Brain pericyte (primary cell): Measurements from ENCODE around the gene CDK8.
A peak's percentile ranks its signal among the peaks of the same experiment; 100 is the strongest.
"Not testable (repeated sequence)": the region's sequence is repeated elsewhere in the genome, so short reads cannot be mapped to it uniquely, and the experiment has no call there.

ENCODE experiments used
- DNase-seq: peaks from one replicate; pipeline ENCODE4 v3.0.0-alpha.2; 2012; ENCODE audit warnings: low read depth, low spot score

CDK8 gene

DNA sequence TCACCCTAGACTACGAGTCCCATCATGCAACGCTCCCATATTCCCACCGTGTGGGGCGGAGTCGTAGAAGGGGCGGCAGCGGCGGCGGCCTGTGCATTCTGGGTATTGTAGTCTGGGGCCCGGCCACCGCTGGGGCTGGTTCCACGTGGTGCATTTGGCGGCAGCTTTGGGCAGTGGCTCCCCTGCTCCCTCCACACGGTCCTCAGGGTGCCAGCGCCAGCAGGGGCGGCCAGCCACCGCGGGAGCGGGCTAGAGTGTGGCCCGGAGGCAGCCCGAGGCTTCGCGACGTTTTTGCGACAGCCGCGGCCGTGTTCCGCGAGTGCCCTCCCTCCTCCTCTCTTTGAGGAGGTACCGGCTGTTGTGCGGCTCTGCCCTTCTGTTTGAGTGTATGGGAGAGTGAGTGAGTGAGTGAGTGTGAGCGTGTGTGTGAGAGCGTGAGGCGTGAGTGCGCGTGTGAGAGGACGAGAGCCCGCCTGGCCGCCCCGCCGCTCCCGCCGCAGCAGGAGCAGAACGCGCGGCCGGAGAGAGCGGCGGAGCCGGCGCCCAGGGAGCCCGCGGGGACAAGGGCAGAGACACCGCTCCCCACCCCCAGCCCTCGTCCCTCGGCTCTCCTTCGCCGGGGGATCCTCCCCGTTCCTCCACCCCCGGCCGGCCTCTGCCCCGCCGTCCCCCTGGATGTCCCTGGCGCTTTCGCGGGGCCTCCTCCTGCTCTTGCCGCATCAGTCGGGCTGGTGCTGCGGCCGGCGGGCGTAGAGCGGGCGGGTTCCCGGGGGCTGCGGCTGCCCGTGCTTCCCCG lies at the start of gene CDK8:
TSS of gene CDK8 (plus strand) at position 343 of the 796 bp plus-strand sequence. CDS start 513 bp downstream, outside the sequence.
- DNase-seq, result peak; percentile 79

DNA sequence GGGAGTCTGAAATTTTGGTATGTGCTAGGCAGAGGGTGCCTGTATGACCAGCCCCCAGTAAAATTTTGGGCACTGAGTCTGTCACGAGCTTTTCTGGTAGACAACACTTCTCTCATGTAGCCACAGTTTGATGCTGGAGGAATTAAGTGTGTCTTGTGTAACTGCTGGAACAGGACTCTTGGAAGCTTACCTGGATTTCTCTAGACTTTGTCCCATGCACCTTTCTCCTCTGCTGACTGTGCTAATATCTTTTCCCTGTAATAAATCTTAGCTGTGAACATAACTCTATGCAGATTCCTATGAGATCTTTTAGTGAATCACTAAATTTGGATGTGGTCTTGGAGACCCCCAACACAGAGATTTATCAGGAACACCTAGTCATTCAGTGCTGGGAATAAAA lies 45.6 kb upstream of the CDK8 start:
- no peak for DNase-seq

DNA sequence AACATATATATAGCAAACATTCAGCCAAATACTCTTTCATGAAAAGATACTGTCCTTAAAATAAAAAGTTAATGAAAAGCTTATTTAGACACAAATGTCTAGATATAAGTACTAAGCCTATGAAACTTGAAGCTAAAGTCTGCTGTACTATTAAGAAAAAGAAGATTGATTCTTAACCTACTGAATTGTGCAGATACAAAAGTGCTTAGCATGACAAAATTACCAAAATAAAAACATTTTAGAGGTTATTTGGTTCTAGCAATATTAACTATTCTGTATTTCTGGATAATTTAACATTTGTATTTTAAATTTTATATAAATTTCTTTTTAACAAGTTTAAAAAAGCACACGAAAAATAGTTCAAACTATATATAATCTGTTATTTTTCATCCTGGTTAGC lies 40.6 kb upstream of the CDK8 start:
- DNase-seq, result no peak

DNA sequence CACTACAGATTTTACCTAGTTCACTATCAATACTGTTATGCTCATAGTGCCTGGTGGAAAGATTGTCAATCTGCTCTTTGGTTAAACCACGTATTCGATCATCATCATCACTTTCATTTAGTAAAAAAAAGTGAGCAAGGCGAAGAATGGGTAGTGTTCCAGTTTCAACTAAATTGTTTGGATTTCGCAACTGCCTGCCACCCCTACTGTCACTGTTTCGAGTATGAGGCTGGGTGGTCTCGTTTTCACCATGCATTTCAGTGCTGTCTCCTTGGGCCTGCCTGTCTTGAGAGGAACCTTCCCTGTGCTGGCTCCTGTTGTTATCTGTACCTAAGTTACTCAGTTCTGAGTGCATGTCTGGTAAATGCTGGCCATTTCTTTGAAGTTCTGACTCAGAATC lies 39.9 kb upstream of the CDK8 start:
- DNase-seq, result no peak

DNA sequence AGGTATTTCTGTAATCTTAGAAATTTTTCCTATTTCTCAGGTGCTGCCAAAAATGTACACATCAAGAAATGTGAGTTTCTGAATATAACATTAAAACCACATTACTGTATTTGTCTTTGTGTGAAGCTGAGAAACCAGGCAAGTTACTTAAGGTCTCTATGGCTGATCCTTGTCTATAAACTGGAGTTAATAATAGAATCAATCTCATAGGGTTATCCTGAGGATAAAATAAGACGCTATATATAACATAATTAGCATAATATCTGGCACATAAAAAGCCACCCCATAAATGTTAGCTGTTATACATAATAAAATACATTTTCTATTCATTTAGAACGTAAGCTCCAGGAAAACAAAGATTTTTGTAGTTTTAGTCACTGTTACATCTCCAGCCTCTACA lies 37.9 kb upstream of the CDK8 start:
- DNase-seq, result no peak

DNA sequence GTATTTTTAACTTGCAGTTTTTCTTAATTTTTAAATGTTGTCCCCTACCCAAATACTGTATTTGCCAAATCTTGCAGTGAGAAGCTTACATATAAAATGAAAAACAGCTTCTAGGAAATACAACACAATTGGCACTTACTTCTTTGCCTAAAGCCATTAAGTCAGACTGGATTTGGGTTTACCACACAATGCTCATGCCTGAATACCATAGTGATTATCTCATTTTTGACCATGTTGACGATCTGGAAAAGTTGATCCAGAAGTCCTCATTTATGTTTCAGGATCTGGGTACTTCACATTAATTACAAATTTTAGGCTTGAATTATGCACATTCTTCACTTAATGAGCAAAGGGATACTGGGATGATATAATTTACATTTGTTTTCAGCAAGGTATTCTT lies 34.2 kb upstream of the CDK8 start:
- no peak for DNase-seq

DNA sequence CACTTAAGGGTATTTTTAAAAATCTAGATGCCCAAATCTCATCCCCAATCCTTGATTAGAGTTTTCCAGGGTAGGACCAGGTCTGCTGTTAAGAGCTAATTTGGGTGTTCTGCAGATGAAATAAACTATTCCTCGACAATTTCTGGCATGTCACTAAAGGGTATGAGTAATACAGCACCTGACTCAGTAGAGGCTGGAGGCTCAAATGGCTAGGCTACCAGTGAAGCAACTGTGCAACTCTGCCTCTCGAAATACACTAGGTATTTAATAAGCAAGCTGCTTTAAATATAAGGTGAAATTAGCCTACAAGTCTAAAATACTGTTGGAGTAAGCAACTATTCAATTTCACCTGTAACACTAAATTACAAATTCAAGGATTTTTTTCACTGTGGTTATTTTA lies 33.4 kb upstream of the CDK8 start:
- no peak for DNase-seq

DNA sequence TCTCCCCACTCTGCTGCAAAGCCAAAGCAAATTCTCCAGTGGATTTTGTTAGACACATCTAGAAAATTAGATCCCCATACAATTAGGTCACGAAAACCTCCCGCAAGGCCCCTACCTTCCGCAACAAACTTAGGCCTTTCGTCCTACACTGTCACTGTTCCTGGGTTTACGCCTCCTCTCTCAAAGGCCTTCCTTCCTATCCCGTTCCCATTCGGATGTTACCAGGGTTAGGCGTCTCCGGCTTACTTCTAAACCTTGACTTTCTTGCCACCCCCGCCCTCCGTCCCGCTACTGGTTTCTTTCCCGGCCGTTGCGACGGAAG lies 32.6 kb upstream of the CDK8 start:
- DNase-seq, result no peak

DNA sequence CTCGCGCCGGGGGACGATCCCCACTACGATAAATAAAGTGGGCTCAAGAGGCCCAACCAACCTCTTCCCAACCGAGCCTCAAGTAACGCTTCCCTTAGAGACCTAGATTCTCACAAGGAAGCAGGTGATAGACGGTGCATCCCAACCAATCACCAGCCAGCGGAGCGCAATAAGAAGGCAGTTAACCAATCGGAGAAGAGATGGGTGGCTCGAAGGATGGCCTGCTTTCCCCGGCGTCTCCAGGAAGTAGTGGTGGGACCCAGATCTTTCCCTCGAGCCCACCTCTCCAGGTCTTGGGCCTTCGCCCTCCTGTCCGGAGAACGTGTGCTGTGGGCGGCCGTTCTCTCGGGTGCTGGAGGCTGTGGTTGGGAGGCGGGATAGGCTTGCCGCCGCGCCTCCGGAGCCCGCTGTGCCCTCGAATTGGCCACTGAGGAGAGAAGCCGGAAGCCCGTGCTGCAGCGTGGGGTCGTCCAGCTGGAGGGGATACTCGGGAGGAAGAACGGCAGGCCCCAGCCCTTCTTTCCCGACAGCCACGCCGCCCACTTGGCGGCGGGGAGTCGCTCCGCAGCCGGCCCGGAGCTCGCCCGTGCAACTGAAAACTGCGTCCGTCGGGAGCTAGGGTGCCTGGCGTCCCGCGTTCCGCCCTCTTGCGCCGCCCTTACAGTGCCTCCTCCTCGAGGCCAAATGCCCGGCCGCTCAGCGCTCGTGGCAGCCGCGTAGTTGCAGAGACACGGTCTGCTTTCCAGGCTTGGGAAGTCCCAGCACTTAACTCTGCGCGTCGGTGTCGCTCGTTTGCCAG lies 32.0 kb upstream of the CDK8 start, which contains the start of gene RNF6:
TSS of gene RNF6 (minus strand) at position 594 of the 799 bp plus-strand sequence. CDS start 2,665 bp downstream, outside the sequence.
- DNase-seq, result peak; percentile 94

DNA sequence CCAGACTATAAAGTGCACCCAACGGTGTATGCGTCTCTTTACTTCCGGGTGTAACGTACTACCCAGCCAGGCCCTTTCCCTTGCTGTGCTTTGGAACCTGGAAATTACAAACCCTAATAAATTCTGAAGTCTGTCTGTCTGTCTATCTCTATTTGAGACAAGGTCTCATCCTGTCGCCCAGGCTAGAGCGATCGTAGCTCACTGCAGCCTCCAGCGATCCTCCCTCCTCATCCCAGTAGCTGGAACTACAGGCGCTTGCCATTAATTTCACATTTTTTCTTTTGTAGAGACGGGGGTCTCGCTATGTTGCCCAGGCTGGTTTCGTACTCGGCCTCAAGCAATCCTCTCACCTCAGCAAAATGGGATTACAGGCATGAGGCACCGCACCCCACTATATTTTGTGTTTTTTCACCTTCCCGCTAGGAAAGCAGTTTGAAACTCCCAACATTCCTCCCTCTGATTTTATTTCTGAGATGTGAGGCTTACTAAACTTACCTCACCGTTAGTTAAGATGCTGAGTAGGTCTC lies 31.3 kb upstream of the CDK8 start:
- DNase-seq, result no peak

DNA sequence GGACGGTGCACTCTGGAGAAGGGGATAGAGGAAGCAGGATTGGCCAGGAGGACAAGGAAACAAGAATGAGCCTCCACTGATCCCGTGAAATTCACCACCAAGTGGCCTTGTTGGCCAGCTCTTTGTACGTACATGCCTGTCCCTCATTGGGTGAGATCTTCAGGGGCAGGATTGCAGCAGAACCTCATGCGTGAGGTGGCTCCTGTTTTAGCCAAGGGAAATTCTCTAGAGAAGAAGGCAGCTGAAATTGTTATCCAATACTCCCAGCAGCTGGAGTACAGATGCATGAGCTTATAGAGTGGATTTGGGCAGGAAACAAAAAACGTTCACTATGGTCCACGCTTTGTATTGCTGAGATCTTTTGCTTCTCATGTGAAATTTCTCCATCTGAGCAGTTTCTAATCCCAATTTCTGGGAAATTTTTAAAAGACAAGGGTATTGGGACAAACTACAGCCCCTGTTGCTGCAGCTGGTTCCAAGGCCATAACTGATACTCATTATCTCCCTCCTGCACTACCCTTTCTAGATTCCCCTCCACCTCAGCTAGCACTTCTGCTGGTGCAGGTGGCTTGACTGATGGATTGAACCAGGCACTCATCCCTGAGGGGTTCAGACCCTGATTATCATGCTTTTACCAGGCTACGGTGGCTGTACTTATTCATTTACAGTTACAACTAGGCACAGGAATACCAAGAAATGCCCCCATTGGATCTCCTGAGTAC lies 27.9 kb upstream of the CDK8 start:
- DNase-seq, result no peak

DNA sequence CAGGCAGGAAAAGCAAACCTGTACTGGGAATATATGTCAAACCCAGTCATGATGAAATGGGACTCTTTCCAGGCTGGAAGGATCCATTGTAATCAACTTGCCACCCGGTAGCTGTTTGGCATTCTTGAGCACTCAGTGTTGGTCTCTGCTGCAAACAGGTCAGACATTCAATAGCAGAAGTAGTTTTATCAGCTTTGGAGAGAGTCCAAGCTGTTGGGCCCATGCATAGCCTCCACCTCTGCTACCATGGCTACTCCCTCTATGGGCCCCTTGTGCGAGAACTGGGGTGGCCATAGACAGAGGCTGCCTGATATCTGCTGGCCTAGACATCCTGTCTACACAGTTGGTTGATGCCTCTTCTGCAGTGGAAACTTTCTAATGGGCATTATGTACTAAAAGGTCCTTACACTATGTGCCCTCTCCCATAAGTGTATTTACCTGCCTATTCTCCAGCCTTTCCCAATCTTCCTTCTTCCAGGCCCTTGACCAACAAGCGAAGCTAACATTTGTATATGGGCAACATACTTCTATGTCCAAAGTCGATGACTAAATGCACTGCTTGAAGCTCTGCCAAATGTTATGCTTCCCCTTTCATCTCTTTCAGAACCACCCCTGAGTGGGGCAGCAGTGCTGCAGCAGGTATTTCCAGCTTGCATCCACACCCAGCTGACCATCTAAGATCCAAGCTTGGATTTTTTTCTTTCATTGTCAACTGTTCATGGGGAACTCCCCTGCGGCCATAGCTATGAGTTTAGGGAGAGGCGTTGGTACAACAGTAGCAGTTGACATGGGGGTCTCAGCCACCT lies 26.6 kb upstream of the CDK8 start:
- no peak for DNase-seq

DNA sequence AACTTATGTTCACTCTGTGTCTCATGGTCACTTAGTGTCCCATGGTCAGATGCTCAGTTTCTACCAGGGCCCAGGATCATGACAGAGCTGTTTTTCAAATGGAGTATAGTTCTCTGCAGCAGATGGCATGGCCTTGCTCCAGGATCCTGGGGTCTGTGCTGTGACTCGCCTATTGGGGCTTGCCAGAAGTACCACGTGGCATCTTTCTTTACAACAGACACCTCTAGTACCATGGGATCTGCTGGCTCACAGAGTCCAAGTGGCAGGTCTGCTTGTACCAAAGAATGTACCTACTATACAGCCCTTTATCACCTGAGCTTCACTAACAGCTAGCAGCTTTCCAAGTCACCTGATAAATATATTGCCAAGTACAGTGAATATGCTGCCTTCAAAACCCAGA lies 25.8 kb upstream of the CDK8 start:
- DNase-seq, result no peak

DNA sequence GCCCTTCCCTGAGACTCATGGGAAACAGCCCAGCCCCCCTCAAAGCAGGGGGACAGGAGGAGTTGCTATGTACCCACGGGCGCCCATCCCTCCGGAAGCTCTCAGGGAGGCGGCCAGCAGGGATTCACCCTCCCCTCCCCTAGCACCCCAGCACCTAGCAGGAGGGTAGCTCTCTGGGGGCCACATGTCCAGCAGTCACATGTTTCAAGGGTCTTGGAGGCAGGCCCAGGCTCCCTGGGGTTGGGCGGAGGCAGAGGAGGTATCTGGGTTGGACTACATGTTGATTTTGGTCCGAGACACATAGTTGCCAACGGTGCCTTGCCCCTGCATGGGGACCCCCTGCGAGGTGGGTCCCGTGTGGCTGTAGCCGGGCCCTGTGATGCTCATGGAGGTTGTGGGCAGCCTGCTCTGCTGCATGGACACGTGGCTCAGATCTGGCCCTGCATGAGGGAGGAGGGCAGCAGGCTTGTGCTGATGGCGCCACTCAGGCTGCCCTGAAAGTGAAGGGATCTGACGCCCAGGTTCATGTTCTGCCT lies 24.8 kb upstream of the CDK8 start:
- no peak for DNase-seq

DNA sequence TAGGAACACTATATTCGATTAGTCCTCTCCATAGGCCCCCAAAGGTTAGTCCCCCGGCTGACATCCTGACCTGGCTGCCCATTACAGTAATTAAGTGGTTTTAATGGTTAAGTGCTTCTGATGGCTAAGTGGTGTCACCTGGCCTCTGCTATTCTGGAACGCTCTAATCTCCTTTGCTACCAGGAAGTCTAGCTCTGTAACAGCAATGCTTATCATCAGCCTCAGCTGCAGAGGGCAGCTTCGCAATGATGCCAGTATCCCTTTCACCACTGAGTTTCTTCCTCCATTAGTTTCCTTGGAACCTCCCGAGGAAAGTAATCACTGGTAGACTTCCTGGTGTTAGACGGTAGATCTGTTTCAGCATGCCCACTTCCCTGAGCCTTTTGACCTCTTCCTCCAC lies 23.2 kb upstream of the CDK8 start:
- no peak for DNase-seq

DNA sequence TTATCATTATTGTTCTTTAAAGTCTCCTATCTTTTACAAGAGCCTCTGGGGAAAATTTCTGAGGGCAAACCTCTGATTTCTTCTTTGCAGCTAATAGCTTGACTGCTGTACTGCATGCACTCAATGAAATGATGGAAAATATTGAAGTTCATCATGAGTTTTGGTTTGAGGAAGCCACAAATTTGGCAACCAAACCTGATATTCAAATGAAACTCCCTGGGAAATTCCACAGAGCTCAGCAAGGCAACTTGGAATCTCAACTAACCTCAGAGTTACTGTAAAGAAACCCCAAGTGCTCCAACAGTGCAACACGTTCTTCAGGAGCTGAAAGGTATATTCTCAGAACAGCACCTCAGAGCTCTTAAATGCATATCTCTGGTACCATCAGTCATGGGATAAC lies 17.6 kb upstream of the CDK8 start:
- no peak for DNase-seq

DNA sequence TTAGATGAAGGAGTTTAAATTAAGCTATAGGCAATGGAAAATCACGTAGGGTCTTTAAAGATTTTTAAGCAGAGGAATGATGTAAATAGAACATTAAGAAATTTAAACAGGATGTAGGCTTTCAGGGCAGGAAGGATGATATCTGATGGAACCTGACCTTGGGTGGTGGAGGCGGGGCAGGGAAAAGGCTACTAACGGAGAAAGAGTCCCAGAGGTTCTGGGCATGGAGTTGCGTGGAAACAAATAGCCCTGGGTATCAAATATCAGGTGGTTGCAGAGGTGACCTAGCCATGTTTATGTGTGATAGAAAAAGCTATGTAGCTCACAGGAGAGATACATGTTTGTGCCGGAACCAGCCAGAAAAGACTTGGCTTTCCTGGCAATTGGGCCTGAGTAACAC lies 7.8 kb upstream of the CDK8 start:
- no peak for DNase-seq

DNA sequence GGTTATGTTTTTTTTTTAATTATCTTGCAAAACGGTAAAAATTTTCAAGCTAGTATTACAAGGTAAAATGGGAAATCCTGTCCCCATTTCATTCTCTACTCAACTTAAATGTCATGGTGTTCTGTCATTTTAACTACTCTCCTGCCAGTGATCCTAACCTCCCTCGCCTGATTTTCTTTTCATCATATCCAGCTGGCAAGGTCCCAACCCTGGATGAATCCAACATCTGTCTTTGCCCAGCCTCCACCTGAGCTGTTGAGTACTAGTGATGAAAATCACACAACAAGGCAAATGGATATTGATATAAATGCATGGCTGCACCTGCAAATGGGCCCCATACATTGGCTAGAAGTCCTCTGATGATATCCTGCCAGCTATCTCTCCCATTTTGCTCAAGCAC lies 6.9 kb upstream of the CDK8 start:
- no peak for DNase-seq

DNA sequence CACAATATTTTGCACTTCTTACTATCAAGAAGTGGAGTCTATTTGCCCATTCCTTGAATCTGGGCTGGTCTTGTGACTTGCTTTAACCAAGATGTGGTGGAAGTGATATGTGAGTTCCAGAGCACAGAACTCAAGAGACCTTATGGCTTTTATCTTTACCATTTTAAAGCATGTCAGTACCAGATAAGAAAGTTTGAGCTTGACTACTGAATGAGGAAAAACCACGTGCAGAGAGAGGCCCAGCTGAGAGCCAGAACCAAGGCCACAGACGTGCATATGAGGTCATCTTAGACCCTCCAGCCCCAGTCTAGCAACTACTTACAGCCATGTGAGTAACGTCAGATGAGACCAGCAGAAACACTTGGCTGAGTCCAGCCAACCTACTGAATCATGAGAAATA lies 6.3 kb upstream of the CDK8 start:
- DNase-seq, result no peak

DNA sequence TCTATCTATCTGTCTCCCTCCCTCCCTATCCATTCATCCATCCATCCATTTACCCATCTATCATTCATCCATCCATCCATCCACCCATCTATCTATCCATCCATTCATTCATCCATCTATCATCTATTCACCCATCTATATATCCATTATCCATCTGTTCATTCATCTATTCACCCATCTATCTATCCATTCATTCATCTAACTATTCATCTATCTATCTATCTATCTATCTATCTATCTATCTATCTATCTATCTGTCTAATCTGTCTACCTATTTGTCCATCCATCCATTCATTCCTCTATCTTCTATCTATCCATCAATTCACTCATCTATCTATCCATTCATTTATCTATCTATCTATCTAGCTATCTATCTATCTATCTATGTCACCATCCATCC lies 4.4 kb upstream of the CDK8 start:
- no peak for DNase-seq

DNA sequence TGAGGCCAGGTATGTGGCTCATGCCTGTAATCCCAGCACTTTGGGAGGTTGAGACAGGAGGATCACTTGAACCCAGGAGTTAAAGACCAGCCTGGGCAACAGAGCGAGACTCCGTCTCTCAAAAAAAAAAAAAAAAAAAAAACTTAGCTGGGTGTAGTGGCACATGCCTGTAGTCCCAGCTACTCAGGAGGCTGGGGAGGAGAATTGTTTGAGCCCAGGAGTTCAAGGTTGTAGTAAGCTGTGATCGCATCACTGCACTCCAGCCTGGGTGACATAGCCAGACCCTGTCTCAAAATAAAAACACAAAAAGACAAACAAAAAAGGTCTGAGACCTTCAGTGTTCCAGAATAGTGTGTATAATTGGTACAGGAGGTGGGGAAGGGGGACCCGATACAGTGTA lies 1.9 kb upstream of the CDK8 start:
- DNase-seq, result not testable (repeated sequence)
